Kidney tubule cell (primary cell): ENCODE results near the gene GSTO2.
"Not testable (repeated sequence)": the region's sequence is repeated elsewhere in the genome, so short reads cannot be mapped to it uniquely, and the experiment has no call there.

Experiments
- DNase-seq: peaks from one replicate; pipeline ENCODE4 v3.0.0-alpha.2; 2018; ENCODE audit warnings: low spot score

The GSTO2 gene

DNA sequence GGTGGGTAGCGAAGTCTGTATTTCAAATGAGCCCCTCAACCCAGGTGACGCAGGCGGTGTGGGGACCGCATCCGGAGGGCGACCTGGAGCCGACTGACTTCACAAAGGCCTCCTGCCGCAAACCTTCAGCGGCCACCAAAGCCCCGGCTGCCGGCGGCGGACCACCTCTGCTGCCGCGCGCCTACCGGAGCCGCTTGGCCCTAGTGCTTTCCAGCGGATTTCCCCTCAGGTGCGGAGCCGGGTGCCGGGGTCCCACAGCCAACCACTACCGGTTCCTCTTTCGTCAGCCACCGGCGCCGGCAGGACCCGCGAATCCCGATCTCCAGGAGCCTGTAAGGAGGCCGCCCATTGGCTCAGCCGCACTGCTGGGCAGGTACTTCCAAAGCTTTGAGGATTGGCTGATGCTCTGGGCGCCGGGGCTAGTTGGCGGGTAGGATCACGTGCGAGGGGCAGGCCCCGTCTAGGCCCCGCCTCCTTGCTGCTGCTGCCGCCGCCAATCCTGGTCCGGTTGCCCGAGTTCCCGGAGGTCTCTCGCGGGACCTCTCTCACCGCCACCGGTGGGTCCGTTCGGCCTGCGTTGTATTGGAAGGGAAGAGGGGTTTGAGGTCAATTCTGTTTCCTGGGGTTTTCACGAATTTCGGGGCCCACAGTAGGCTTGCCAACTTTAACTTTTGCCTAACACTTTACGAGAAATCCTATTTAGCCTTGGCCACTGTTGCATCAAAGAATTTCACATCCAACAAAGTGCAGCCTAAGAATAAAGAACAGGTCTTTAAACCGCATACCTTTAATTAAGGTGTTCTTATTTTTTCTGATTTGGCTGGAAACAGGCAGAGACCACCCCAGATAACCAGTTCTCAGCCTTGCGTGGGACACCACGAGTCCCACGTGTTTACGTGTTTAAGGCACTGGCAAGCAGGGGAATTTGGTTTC lies at the start of gene GSTO2:
GSTO2 (plus strand) TSS at position 472 of the 933 bp plus-strand sequence. CDS start 5,732 bp downstream, outside the sequence.
- peak; percentile 100 for DNase-seq

DNA sequence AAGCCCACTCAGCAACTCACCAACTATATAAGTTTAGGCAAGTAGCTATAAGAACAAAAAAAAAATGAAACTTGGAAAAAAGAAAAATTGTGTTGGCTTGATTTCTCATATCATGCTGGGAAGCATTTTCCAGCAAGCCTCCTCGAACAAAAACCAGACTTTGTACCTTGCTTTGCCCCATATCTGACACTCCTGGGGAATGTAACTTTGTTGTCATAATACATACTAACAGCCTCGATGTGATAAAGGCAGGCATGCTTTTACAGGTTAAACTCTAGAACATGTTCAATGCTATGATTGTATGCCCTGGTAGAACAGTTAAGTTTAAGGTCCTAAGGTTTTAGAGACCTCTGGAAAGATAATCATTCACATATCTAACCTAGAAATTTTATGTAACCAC lies 48.5 kb upstream of the GSTO2 start:
- no peak for DNase-seq

DNA sequence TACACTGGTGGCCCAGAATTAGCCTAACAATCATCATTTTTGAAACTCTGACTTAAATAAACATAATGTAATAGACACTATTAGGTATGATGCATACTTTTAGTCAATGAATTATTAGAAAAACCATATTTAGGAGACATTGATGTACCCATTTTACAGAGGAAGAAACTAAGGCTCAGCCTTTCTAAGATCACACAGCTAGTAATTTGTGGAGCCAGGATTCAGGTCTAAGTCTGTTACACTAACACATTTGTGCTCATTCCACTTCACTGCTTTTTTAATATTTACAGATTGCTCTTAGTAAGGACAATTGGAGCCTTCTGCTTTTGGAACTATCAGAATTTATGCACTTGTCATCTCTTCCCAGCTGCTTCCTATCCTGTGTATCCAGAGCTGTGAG lies 45.7 kb upstream of the GSTO2 start:
- no peak for DNase-seq

DNA sequence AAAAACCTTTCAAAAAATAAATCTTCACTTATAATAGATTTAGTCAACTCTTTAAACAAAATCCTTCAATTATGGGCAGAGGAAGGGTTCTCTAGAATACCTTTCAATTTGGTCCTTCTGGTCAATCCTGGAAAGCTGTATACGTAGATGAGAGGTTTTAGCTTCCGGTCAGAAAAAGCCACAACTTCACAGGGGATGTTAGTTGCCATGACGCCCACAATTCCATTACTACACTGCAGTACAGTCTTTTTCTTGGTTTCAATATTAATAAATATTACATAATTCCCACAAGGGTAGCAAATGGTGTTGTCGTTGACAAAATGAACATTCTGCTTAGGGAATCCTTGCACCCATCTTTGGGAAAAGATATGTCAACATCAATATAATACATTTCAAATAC lies 38.5 kb upstream of the GSTO2 start:
- no peak for DNase-seq

DNA sequence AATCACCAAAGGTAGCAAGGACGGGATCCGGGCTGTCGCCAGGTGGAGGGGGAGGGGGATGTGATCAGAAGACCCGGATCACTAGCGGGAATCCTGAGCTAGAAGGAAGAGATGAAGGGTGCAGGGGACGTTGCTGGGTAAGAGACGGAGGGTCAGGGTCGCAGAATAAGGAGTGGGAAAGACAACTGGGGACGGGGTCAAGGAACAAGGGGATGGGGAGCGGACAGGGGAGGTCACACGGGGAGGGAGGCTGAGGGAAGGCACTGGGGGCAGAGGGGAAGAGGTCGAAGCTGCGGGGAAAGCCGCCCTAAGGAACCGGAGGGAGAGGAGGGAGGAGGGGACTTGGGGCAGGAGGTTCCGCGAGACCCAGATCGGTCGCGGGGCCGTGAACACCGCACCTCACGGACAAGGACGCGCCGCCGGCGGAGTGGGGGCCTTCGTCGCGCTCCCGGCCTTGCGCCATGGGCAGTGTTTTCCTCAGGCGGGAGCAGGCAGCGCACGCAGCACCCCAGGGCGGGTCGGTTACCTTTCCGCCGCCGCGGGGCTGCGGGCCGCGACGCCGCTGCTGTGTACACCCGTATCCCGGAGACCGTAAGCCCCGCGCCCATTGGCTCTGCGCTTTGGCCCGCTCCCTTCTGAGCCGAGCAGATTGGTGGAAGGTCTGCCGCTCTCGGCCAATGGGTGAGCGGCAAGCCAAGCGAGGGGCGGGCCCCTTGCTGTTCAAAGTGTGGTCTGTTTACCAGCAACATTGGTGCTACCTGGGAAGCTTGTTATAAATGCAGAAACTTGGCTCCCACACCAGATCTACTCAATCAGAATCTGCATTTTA lies 37.0 kb upstream of the GSTO2 start, which contains the start of gene CFAP43:
CFAP43 (minus strand) TSS at position 581 of the 829 bp plus-strand sequence; CDS start at position 463, 118 bp downstream.
- DNase-seq = peak; percentile 97

DNA sequence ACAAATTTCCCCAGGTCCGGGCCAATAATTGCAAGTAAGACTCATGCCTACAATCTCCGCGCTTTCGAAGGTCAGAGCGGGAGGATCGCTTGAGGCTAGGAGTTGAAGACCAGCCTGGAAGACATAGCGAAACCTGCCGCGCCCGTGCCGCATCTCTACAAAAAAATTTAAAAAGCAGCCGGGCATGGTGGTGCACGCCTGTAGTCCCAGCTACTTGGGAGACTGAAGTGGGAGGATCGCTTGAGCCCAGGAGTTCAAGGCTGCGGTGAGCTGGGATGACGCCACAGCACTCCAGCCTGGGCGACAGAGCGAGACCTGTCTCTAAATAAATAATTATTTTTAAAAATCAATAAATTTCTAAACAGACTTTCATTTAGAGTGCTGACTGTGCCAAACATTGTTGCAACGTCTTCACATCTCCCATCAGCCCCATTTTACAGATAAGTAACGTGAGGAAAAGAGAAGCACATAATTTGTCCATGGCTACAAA lies 36.3 kb upstream of the GSTO2 start:
- DNase-seq = no peak

DNA sequence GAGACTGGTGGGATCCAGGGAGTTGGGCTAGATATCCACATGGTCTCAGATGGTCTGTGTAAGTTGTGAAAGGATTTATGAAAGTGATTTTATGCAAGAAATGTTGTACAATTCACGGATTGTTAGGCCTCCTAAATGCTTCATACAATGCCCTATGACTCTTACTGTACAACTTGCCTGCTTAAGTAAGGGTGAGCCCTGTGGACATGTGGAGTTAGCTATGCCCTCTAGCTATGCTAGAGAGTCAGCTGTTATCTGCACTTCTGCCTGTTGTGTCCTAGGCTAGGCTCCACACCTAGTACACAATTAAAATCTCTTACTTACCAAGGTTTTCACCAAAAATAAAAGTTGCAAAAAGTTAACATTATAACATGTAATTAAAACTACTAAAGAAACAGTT lies 35.2 kb upstream of the GSTO2 start:
- no peak for DNase-seq

DNA sequence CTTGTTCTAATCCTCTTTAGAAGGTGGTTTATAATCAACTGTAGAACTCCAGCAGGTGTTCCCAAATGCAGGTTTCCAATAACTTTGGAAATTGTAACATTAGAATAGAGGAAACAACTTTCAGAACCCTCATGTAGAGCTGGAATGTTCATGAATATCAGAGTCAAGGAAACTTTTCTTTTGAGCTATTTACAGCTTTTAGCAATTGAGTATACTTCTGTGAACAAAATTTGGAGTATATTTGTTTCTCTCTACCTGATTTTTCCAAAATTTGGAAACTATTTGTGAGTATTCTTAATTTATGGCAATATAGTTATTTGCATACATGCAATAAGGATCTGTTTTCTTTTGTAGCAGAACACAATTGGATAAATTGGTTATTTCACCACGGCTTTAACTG lies 34.0 kb upstream of the GSTO2 start:
- no peak for DNase-seq

DNA sequence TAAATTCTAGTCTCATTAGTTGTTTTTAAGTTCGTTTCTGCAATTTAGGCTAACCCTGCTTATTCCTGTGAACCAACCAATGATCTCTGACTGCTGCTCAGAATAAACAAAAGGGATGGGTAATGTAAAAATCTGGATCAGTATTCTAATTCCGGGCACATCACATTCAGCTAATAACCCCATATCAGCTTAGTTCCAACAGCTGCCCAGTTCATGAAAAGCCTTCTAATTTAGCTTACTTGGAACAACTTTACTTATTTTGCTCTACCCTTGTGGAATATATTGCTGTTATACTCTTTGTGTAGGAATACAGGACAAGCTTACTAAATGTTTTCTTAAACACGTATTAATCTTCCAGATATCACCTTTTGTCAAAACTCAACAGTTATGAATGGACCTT lies 33.2 kb upstream of the GSTO2 start:
- DNase-seq = no peak

DNA sequence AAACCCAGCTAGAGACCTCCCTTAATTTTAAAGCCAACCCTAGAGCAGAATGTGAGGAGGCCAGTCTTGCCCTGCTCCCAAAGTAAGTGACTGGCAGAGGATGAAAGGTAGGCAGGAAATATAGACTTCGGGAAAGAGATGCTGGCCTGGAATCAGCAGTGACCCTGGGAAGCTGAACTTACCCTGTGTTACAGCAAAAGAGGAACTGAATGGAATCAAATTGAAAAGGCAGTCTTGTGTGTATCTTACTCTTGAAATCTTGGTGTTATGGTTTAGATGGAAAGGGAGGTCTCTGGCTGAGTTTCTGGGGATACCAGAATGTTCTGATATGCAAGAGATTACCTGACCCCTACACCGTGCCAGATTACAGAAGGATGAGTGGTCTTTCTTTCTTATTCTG lies 28.9 kb upstream of the GSTO2 start:
- DNase-seq = no peak

DNA sequence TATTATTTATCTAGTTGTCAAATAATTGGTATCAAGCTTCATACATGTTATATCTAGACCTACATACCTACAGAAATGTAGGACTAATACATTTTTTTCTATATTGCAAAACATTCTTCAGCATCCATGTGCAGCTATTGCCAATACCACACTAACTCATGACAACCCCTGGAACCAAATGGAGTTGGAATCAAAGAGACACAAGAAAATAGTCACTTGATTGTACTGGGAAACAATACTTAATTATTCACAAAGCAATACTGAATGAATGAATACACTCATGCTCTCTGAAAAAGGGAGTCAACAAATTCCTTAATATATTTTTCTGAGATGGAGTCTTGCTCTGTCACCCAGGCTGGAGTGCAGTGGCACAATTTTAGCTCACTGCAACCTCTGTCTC lies 26.4 kb upstream of the GSTO2 start:
- no peak for DNase-seq

DNA sequence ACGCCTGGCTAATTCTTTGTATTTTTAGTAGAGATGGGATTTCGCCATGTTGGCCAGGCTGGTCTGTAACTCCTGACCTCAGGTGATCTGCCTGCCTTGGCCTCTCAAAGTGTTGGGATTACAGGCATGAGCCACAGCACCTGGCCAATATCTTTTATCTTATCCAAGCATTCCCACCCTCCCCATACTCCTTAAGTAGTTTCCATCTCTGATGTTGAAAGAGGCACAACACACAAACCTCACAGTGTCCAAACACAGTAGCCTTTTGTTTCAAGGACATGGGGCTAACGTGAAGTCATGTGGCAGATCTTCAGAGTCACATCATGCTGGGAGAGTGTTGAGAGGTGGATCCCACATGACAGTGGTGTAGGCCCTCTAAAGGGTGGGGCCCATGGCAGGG lies 26.0 kb upstream of the GSTO2 start:
- not testable (repeated sequence) for DNase-seq

DNA sequence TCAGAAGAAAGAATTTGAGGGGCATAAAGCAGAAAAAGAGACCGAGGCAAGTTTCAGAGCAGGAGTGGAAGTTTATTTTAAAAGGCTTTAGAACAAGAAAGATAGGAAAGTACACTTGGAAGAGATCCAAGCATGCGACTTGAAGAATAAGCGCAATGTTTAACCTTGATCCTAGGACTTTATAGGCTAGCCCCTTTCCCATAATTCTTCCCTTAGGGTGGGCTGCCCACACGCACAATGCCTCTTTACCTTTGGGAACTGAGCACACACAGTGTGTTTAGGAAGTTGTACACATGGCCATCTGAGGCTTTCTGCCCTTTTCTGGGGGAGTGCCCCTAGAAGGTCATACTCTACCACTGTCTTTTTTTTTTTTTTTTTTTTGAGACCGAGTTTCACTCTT lies 25.5 kb upstream of the GSTO2 start:
- DNase-seq = no peak

DNA sequence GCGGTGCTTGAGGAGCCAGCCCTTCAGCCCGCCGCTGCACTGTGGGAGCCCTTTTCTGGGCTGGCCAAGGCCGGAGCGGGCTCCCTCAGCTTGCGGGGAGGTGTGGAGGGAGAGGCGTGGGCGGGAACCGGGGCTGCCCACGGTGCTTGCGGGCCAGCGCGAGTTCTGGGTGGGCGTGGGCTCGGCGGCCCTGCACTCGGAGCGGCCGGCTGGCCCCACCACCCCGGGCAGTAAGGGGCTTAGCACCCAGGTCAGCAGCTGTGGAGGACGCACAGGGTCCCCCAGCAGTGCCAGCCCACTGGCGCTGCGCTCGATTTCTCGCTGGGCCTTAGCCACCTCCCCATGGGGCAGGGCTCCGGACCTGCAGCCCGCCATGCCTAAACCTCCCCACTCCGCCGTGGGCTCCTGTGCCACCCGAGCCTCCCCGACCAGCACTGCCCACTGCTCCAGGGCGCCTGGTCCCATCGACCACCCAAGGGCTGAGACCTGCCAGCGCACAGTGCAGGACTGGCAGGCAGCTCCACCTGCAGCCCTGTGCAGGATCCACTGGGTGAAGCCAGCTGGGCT lies 23.8 kb upstream of the GSTO2 start:
- DNase-seq = no peak

DNA sequence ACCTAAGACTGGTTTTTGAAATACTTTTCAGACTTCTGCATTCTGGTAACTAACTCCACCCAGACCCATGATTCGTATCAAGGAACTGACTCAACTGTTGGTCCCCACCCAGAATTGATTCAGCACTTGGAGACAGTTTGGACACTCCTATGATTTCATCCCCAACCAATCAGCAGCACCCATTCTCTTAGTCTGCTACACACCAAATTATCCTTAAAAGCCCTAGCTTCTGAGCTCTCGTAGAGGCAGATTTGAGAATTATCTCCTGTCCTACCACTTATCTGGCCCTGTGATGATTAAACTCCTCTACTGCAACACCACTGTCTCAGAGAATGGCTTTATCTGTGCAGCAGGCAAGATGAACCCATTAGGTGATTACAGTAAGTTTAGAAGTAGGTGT lies 22.0 kb upstream of the GSTO2 start:
- DNase-seq = peak; percentile 67

DNA sequence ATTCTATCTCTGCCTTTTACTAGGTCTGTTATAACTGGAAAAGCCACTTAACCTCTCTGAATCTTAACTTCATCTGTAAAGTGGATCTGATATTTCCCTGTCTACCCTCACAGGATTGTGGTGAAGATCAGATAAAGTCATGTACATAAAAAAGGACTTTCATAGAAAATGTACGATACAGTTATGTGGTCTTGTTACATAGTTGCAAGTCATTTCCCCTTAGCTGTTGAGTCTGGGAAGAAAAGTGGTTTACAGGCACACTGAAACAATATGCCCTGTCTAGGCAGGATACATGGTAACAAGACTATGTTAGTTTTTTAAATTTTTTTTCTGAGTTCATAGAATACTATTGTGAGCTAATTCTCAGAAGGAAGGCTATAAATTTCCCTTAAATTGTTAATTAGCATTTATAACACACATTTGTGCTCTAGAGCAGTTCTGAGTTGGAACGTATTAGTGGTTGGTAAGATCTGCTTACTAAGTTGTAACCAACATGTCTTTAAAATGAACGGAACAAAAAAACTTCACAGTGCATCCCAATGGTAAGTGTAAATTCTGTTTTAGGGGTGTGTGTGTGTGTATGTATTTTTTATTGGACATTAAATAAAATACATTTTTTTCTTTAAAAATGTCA lies 21.4 kb upstream of the GSTO2 start:
- no peak for DNase-seq

DNA sequence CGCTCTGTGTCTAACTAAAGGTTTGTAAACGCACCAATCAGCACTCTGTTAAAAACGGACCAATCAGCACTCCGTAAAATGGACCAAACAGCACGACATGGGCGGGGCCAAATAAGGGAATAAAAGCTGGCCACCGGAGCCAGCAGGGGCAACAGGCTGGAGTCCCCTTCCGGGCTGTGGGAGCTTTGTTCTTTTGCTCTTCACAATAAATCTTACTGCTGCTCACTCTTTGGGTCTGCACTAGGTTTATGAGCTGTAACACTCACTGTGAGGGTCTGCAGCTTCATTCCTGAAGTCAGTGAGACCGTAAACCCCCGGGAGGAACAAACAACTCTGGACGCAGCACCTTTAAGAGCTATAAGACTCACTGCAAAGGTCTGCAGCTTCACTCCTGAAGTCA lies 20.1 kb upstream of the GSTO2 start:
- not testable (repeated sequence) for DNase-seq

DNA sequence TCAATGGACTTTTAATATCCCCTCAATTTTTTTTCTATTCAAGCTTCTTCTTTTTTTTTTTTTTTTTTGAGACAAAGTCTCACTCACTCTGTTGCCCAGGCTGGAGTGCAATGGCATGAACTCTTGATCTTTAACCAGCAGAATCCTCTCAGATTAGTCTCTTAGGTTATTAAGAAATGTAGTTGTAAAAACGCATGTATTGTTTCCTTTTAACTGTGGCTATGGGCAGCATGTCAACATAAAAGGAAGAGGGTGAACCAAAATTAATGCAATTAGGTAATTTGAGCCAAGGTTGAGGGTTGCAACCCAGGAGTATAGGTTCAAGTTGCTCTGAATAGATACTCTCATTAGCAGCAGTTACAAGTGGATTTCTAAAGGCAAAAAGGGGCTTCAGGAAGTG lies 18.6 kb upstream of the GSTO2 start:
- DNase-seq = no peak

DNA sequence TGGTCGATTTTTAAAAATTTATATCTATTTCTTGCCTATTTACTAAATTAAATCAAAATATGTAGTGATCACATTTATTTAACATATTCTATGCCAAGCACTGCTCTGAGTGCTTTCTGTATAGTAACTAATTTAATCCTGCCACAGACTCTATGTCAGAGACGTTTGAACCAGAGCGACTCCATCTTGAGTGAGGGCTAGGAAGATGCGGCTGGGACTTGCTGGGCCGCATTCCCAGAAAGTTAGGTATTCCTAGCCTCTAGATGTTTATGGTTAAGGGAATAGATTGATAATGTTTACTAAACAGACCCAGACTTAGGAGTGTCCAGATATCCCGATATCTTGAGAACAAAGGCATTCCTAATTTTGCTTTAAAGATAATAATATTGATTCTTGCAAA lies 17.5 kb upstream of the GSTO2 start:
- no peak for DNase-seq

DNA sequence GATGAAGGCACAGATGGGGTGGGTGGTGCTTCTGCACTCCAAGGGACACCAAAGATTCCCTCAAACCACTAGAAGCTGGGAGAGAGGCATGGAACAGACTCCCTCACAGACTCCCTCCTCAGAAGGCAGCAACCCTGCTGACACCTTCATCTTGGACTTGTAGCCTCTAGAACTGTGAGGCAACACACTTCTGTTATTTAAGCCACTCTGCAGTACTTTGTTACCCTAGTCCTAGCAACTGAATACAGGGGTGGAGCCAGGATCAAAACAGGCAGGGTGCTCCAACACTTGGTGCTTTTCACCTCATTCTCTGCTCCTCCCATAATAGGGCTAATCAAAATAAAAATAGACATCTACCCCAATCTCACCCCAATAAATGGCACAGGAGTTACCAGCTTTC lies 16.6 kb upstream of the GSTO2 start:
- DNase-seq = no peak

DNA sequence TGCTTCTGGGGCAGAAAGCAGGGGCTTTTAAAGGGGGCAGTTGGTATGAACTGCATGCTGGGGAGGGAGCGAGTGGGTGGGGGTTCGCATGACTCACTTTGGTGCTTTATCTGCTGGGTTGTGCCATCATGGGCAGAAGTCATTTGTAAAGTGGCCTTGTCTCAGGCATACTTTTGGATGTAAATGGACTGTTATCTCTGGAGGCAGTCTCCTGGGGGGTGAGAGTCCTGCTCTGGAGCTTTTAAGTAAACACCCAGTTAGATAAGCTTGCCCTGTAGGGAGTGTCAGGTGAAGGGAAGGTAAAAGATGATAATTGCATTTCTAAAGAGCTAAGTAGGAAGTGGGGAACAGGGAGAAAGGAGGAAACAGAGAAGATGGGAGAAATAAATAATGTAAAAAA lies 15.9 kb upstream of the GSTO2 start:
- DNase-seq = no peak
